GM21737 (cell line): ENCODE results near the gene GUK1.
"Not testable (repeated sequence)": the region's sequence is repeated elsewhere in the genome, so short reads cannot be mapped to it uniquely, and the experiment has no call there.

Experiments used
- ATAC-seq: cut with Tn5 transposase; IDR thresholded peaks from one replicate; pipeline ENCODE4 v1.9.1; 2021; ENCODE audit warnings: mild to moderate bottlenecking, moderate library complexity; ENCODE audit not compliant: unreplicated experiment

GUK1 gene

GRCh38 chr1:228104526-228105269, 35.4 kb upstream of the GUK1 start:
- no peak for ATAC-seq

DNA sequence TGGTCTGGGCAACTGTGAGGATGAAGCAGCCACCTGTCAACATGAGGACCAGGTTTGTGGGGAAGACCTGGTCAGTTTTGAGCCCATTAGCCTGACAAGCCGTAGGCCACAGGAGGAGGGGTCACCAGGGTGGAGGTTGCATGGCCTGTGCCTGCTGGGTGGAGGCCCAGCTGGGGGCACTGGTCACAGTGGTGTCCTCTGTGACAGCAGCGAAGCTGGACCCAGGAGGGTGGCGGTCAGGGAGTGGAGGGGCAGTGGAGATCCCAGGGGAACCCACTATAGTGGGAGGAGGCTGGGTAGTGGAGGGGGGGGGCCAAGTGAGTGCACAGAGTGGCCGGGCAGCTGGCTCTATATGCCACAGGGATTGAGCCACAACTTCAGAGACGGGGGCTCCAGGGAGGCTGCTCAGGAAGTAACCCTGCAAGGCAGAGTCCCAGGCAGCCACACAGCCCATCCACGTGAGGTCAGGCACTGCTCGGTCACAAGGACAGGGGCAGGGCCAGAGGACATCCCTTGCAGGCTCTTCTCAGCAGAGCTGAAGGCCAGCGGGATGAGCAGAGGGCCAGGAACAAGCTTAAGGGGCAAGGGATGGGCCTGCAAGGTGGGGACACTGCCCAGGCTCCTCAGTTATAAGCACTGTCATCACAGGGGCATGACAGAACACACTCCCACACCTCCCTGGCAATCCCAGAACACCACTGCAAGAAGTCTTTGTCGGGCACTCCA, 34.6 kb upstream of the GUK1 start:
- ATAC-seq: no peak

DNA sequence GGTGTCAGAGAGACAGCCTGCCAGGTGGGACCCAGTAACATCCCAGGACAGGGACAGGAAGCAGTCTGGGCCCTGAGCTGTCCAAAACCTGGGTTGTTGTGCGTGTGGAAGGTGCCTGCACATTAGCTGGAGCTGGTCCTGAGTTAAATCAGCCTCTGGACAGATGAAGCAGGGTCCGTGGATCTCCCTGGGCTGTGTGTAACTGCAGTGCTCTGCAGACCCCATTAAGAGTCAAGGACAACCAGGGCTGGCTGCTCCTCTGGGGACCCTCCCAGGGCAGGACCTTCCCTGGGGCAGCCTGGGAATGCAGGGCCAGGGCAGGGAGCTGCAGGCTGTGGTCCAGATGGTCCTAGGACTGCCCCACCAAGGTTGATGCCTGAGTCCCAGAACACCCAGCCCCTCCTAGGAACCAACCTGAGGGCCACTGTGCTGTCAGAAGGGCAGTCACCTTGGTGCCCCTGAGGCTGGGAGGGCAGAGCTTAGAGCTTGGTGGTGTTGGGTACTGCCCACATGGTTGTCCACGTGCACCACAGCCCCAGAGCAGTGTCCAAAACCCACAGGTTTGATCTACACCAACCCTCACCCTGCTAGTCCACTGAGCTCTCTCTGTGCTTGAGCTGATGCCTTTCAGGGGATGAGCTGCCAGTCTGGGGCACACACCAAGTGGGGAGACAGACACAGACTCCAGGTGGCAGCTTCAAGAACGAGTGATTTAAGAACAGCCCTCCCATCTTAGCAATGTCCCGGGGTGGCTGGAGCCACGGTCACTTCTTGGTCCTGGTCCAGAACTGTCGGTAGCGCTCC, 33.9 kb upstream of the GUK1 start:
- no peak for ATAC-seq

DNA sequence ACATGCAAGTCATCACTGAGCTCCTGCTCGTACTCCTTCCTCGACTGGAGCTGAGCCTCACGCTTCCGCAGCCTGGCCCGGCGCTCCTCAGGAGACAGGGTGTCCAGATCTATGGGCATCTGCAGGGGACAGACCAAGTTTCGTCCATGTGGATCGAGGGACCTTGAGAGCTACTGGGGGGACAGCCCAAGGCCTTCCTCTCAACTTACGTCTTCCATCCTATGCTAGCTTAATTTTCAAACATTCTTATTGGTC, 33.4 kb upstream of the GUK1 start:
- no peak for ATAC-seq

- no peak for ATAC-seq
Measured at GRCh38 chr1:228107636-228108035, 32.4 kb upstream of the GUK1 start.

DNA sequence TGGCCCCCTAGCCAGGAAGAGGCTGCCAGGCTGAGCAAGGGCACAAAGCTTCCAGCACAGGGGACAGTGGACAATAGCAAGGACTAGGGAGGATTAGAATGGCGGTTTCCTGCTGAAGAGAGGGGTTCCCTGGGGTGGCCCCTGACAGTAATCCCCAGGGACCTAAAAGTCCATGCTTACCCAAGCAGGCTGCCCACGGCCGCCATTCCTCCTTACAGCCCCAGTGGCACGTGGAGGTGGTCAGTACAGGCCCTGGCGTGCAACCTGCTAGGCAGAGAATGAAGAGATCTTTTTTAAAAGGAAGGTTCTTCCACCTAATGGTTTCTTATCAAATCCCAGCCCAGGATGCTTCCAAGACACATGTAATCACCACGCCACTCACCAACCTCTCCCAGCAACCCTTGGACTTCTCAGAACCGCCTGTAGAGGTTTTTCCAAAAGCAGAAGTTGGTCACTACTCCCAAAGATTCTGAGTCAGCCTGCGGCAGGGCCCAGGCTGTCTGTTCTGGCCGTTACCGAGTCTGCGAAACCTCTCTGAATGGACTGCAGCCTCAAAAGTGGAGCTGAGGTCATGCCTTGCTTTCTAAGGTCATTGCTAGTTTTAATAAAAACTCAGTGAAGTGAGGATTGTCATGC, 31.9 kb upstream of the GUK1 start:
- no peak for ATAC-seq

DNA sequence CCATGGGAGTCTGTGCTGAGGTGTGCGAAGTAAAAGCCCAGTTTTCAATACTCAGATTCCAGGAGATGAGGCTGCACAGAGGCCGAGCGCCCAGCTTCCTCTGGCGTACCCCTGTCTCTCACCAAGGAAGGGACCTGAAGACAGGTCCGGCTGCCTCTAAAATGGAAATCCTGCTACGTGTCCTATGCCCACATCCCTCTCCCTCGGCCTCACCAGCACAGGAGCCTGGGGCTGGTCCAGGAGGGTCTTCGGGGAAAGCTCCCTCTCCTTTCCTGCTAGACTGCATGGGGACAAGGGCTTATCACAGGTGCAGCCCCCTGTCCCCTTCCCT, 31.4 kb upstream of the GUK1 start:
- no peak for ATAC-seq

DNA sequence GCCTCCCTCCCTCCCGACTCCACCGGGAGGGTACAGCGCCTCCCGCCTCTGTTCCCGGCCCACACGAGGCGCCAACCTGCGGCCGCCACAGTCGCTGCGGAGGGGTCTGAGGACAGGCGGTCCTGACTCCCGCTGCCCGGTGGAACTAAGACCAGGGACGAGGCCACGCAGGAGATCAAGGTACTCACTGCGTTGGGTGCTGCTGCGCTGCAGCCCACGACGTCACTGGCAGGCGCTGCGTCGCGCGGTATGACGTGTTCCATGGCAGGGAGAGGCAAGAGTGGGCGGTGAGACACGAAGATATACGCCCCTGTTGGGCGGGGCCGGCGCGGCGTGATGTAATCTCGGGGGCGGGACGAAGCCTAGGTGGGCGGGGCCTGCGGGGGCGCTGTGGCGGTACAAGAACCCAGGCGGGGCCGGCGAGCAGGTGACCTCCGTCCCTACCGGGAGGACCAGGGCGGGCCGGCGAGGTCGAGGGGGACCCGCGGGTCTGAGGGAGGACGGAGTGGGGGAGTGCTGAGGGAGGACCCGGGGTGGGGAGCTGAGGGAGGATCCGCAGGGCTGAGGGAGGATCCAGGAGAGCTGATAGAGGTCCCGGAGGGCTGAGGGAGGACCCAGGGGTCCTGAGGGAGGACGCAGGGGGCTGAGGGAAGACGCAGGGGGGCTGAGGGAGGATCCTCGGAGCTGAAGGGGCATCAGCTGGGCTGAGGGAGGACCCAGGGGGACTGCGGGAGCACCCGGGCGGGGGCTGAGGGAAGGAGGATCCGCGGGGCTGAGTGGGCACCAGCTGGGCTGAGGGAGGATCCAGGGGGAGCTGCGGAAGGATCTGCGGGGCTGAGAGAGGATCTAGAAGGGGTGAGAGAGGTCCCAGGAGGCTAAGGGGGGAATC, 30.8 kb upstream of the GUK1 start, which contains the start of gene MRPL55:
Gene MRPL55 (minus strand): TSS at position 227 of the 889 bp plus-strand sequence. CDS start 1,039 bp downstream, outside the sequence.
- ATAC-seq: peak; percentile 80

DNA sequence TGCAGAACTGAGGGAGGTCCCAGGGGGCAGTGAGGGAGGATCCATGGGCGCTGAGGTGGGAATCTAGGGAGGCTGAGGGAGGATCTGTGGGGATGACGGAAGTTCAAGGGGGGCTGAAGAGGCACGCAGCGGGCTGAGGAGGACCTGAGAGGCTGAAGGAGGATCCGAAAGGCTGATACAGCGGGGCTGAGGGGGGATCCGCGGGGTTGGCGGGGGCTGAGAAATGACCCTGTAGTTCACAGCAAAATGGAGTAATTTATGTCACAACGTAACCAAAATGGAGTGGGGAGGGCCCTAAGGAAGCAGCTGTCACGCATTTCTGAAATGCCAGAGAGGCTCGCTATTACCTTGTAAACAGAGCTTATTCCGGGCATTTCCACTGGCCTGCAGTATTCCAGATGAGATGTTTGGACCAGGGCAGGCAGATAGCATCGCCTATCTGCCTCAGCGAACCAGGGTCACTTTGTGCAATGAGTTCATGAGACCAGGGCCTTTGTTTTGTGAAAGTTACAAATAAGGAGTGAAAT, 30.1 kb upstream of the GUK1 start:
- peak; percentile 3 for ATAC-seq

- no peak for ATAC-seq
Measured at GRCh38 chr1:228110556-228110955, 29.5 kb upstream of the GUK1 start.

- not testable (repeated sequence) for ATAC-seq
Measured at GRCh38 chr1:228111315-228111714, 28.8 kb upstream of the GUK1 start.

DNA sequence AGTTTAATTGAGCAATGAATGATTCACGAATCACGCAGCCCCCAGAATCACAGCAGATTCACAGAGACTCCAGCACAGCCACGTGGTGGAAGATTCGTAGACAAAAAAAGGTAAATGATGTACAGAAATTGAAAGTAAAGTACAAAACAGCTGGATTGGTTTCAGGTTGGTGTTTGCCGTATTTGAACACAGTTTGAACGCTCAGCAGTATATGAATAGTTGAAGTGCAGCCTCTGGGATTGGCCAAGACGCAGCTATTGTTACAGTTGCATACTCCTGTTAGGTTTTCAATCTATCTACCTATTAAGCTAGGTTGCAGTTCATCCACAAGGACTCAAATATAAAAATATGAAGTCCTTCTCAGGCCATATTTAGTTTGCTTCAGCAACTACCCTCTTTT, 27.9 kb upstream of the GUK1 start:
- no peak for ATAC-seq

DNA sequence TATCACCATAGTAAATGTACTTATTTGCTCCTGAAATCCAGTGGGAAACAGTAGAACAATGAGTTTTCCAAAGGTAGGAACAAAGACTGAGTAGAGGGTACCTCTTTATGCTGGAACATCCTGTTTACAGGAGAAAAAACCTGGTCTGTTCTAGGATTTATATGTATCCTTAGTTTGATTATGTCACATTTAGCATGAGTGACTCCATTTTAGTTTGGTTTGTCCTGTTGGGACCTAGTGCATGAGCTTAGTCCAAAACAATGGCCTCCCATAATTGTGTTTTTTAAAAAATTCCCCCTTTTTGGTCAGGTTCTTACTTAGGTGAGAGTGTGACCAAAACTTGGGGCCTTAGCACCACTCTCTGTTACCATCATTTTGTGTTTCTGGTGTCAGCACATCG, 27.5 kb upstream of the GUK1 start:
- ATAC-seq: no peak

GRCh38 chr1:228114827-228115226, 25.3 kb upstream of the GUK1 start:
- no peak for ATAC-seq

- no peak for ATAC-seq
Measured at GRCh38 chr1:228117335-228117734, 22.7 kb upstream of the GUK1 start.

DNA sequence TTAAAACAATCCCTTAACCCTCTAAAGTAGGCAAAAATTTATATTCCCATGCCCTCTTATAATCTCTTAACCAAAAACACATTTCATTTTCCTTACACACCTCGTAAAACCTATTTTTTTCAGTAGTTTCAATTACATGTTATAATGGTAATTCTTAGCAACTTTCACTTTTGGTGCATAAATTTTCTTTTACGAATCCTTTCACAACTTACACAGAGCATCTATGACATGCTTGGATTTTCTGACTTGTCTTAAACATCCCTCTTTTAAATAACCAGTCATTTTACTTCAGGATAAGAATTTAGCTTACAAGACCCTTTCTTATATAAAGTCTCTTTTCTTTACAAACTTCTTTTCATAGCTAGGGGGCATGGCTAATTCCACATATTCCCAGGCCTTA, 22.0 kb upstream of the GUK1 start:
- ATAC-seq: no peak

DNA sequence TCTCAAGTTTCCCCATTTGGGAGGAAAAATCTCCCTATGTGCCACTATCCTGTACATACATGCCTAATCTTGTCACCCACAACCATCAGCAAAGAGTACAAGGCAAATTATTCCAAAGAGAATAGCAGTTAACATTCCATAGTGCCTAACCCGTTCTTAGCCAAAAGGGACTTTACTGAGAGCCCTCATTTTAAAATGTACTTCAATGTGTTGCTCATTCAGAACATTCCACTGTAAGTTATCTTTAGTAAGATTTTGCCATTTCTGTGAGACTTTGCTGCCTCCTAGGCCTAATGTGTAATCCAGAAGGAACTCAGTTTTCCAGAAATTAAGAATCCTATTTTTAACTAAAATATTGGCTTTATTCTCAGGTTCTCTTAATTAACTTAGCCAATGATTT, 19.7 kb upstream of the GUK1 start:
- no peak for ATAC-seq

DNA sequence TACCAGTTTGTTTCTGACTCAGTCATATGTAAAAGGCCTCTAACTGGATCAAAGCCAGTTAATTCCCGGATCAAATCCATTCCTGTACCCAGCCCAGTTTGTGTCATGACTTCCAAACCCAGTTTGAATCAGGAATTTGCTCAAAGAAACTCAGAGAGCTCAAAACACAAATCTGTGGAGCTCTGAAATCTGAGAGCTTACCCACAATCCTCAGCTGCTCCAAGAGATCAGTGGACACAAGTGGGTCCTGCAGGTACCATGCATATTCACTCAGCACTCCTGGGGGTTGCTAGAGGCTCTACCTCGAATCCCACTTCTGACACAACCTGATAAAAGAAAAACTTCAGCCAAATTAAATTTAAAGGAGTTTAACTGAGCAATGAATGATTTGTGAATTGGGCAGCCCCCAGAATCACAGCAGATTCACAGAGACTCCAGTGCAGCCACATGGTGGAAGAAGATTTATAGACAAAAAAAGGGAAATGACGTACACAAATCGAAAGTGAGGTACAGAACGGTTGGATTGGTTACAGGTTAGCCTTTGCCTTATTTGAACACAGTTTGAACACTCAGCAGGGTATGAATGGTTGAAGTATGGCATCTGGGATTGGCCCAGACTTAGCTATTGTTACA, 19.1 kb upstream of the GUK1 start:
- ATAC-seq: no peak

DNA sequence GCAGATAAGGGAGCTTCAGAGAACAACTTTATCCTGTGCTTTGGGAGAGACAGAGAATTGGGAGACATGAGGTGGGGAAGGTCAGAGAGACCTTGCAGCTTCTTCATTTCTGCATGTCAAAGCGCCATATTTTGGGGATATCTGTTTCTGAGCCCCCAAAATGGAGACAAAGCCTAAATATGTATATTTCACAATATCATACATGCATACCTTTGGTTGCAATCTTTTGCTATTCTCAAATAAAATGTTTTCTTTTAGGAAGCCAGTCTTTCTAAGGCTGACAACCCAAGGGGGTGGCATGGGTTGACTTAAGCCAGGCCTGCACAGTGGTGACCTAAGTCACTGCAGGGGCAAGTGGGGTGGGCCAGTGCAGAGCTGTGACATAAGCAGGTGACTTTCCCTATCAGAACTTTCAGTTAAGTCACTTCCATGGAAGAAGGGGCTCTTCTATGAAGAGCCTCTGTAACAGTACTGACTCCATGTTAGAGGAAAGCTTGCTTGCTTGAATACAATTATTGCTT, 17.1 kb upstream of the GUK1 start:
- no peak for ATAC-seq

DNA sequence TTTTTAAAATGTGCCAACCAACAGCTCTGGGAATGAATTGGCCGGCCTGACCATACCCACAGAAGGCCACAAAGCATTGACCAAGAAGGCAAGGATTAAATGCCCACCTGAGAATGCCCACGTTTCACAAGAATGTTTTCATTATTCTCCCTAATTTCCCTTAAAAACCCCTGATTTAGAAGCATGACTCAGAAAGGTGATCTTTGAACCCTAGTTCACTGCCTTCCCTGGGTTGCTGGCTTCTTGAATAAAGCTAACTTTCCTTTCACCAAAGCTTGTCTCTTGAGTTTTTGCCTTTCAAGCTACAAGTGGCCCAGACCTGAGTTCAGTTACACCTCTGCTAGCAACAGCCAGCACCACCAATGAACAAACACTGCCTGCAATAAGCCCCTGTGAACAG, 16.6 kb upstream of the GUK1 start:
- ATAC-seq: no peak
